ENCODE data around the gene DPM1. TPM values are rescaled to one million over a fixed set of nuclear protein-coding genes. Genes with fewer than 3 reads are reported as not detected.
"Not testable (repeated sequence)": the region's sequence is repeated elsewhere in the genome, so short reads cannot be mapped to it uniquely, and the experiment has no call there.

DPM1 gene
- total RNA-seq, 1 experiment from 2014 or later = 102 TPM

- peak; percentile 74 for DNase-seq (ENCODE audit: extremely low read depth, low read depth)
Measured at GRCh38 chr20:50980851-50981713, 22.8 kb upstream of the DPM1 start.

- peak; percentile 83 for DNase-seq (ENCODE audit: extremely low read depth, low read depth)
Measured at GRCh38 chr20:50980071-50980681, 21.8 kb upstream of the DPM1 start.

- not testable (repeated sequence) for DNase-seq (ENCODE audit: extremely low read depth, low read depth)
Measured at GRCh38 chr20:50978533-50978932, 20.2 kb upstream of the DPM1 start.

GRCh38 chr20:50977066-50978021 is 19.0 kb upstream of the DPM1 start:
- DNase-seq (ENCODE audit: extremely low read depth, low read depth) = no peak

GRCh38 chr20:50975701-50976330 is 17.5 kb upstream of the DPM1 start:
- no peak for DNase-seq (ENCODE audit: extremely low read depth, low read depth)

GRCh38 chr20:50969912-50970311 is 11.6 kb upstream of the DPM1 start:
- no peak for DNase-seq (ENCODE audit: extremely low read depth, low read depth)

- DNase-seq (ENCODE audit: extremely low read depth, low read depth) = no peak
Measured at GRCh38 chr20:50969435-50969834, 11.1 kb upstream of the DPM1 start.

GRCh38 chr20:50968289-50968688 is 10.0 kb upstream of the DPM1 start:
- DNase-seq (ENCODE audit: extremely low read depth, low read depth) = no peak

- no peak for DNase-seq (ENCODE audit: extremely low read depth, low read depth)
Measured at GRCh38 chr20:50967586-50967985, 9.3 kb upstream of the DPM1 start.

GRCh38 chr20:50959543-50960126 is 1.3 kb upstream of the DPM1 start:
- no peak for DNase-seq (ENCODE audit: extremely low read depth, low read depth)

- DNase-seq (ENCODE audit: extremely low read depth, low read depth) = peak; percentile 88
Measured at GRCh38 chr20:50958615-50959542, 547 bp upstream of the DPM1 start, which contains the start of gene MOCS3. TSS of gene MOCS3 (plus strand) at chr20:50958818. CDS start at chr20:50958843, 25 bp downstream.

- DNase-seq (ENCODE audit: extremely low read depth, low read depth) = no peak
Measured at GRCh38 chr20:50957276-50957675, 1.1 kb downstream of the DPM1 start.

- DNase-seq (ENCODE audit: extremely low read depth, low read depth) = no peak
Measured at GRCh38 chr20:50953821-50954220, 4.5 kb downstream of the DPM1 start.

GRCh38 chr20:50953196-50953595 is 5.1 kb downstream of the DPM1 start:
- no peak for DNase-seq (ENCODE audit: extremely low read depth, low read depth)

- DNase-seq (ENCODE audit: extremely low read depth, low read depth) = no peak
Measured at GRCh38 chr20:50948132-50948785, 10.1 kb downstream of the DPM1 start.

- DNase-seq (ENCODE audit: extremely low read depth, low read depth) = no peak
Measured at GRCh38 chr20:50943069-50943468, 15.3 kb downstream of the DPM1 start.

GRCh38 chr20:50933589-50933988 is 24.7 kb downstream of the DPM1 start:
- no peak for DNase-seq (ENCODE audit: extremely low read depth, low read depth)

- no peak for DNase-seq (ENCODE audit: extremely low read depth, low read depth)
Measured at GRCh38 chr20:50932691-50933280, 25.5 kb downstream of the DPM1 start.

Data from NCI-H460 (cell line).